HEK293 (cell line): ENCODE results near the gene TPH1.

ENCODE experiments used
- CTCF ChIA-PET: fragments of 350-600 bp; formaldehyde crosslinking; extraction: SDS; loops from one replicate; lab custom pipeline; 2021; ENCODE audit warnings: antibody characterized with exemption; lab: Yijun Ruan, JAX
- POLR2A ChIA-PET: fragments of 300-600 bp; formaldehyde crosslinking; extraction: SDS; loops from one replicate; lab custom pipeline; 2020; ENCODE audit warnings: antibody characterized with exemption, inconsistent platforms; lab: Yijun Ruan, JAX
- H3K27ac ChIP-seq: fragments of 200-500 bp; sonication (Bioruptor generic); 2 replicates; pipeline ENCODE4 v1.5.1; 2014; ENCODE audit warnings: low read depth, low read length, control low read depth, inconsistent platforms; ENCODE audit errors: extremely low read depth
- H3K36me3 ChIP-seq, 2 experiments: fragments of 200-500 bp in 1 of 2; sonication (Bioruptor generic) in 1 of 2; 1 replicate in 1 of 2; 2 replicates in 1 of 2; pipeline ENCODE4 v1.5.1; 2014 to 2017; ENCODE audit warnings: inconsistent platforms in 2 of 2, low read length in 2 of 2; ENCODE audit not compliant: control insufficient read depth in 2 of 2, insufficient read depth in 1 of 2
- H3K4me1 ChIP-seq: fragments of 200-500 bp; sonication (Bioruptor generic); 2 replicates; pipeline ENCODE4 v1.5.1; 2014; ENCODE audit warnings: mild to moderate bottlenecking, low read length, inconsistent platforms; ENCODE audit not compliant: control insufficient read depth, insufficient read depth
- H3K4me3 ChIP-seq: 2 replicates; pipeline ENCODE4 v1.5.1; 2011; ENCODE audit warnings: low read depth, mild to moderate bottlenecking, control low read depth, low read length, moderate library complexity
- H3K9me3 ChIP-seq: fragments of 200-500 bp; sonication (Bioruptor generic); 2 replicates; pipeline ENCODE4 v1.5.1; 2014; ENCODE audit warnings: low read depth, low read length, inconsistent platforms; ENCODE audit not compliant: control insufficient read depth, insufficient read depth
- GLI4 ChIP-seq: fragments of 450-650 bp; formaldehyde crosslinking; IDR thresholded peaks from 2 replicates; pipeline ENCODE4 v1.5.1; 2016; ENCODE audit warnings: missing biosample characterization, missing genetic modification characterization
- KLF1 ChIP-seq: fragments of 450-650 bp; formaldehyde crosslinking; IDR thresholded peaks from 2 replicates; pipeline ENCODE4 v1.5.1; 2016; ENCODE audit warnings: missing biosample characterization, missing genetic modification characterization
- PRDM1 ChIP-seq: fragments of 450-650 bp; formaldehyde crosslinking; IDR thresholded peaks from 2 replicates; pipeline ENCODE4; 2016; ENCODE audit warnings: missing biosample characterization, missing genetic modification characterization
- SETDB1 ChIP-seq: IDR thresholded peaks from one replicate; pipeline ENCODE4 v1.6.1; 2017; ENCODE audit warnings: mild to moderate bottlenecking, low read length, moderate library complexity, mixed read lengths; ENCODE audit not compliant: insufficient read length
- SP2 ChIP-seq: fragments of 450-650 bp; formaldehyde crosslinking; IDR thresholded peaks from 2 replicates; pipeline ENCODE4 v1.5.1; 2016; ENCODE audit warnings: missing biosample characterization, missing genetic modification characterization
- ZBTB7A ChIP-seq: fragments of 450-650 bp; formaldehyde crosslinking; IDR thresholded peaks from 2 replicates; pipeline ENCODE4 v1.5.1; 2016; ENCODE audit warnings: low read depth, missing biosample characterization, missing genetic modification characterization
- ZNF155 ChIP-seq: fragments of 450-650 bp; formaldehyde crosslinking; IDR thresholded peaks from 2 replicates; pipeline ENCODE4 v1.5.1; 2016; ENCODE audit warnings: missing biosample characterization, missing genetic modification characterization
- ZNF175 ChIP-seq: fragments of 450-650 bp; formaldehyde crosslinking; IDR thresholded peaks from 2 replicates; pipeline ENCODE4 v1.5.1; 2016; ENCODE audit warnings: missing biosample characterization, missing genetic modification characterization
- ZNF202 ChIP-seq: fragments of 450-650 bp; formaldehyde crosslinking; IDR thresholded peaks from 2 replicates; pipeline ENCODE4 v1.5.1; 2016; ENCODE audit warnings: missing biosample characterization, missing genetic modification characterization, borderline replicate concordance
- ZNF221 ChIP-seq: fragments of 450-650 bp; formaldehyde crosslinking; IDR thresholded peaks from 2 replicates; pipeline ENCODE4 v1.5.1; 2017; ENCODE audit warnings: missing biosample characterization, missing genetic modification characterization, borderline replicate concordance
- ZNF280C ChIP-seq: fragments of 450-650 bp; formaldehyde crosslinking; IDR thresholded peaks from 2 replicates; pipeline ENCODE4 v1.5.1; 2016; ENCODE audit warnings: missing biosample characterization, missing genetic modification characterization
- ZNF311 ChIP-seq: fragments of 450-650 bp; formaldehyde crosslinking; IDR thresholded peaks from 2 replicates; pipeline ENCODE4 v1.5.1; 2017; ENCODE audit warnings: missing biosample characterization, missing genetic modification characterization, borderline replicate concordance
- ZNF324 ChIP-seq: fragments of 450-650 bp; formaldehyde crosslinking; IDR thresholded peaks from 2 replicates; pipeline ENCODE4 v1.5.1; 2016; ENCODE audit warnings: missing biosample characterization, missing genetic modification characterization
- ZNF350 ChIP-seq: fragments of 450-650 bp; formaldehyde crosslinking; IDR thresholded peaks from 2 replicates; pipeline ENCODE4 v1.5.0; 2017; ENCODE audit warnings: missing biosample characterization, mild to moderate bottlenecking, missing genetic modification characterization
- ZNF366 ChIP-seq: fragments of 450-650 bp; formaldehyde crosslinking; conservative IDR thresholded peaks from 2 replicates; pipeline ENCODE4 v1.5.1; 2016; ENCODE audit warnings: missing biosample characterization, missing genetic modification characterization
- ZNF473 ChIP-seq: fragments of 450-650 bp; formaldehyde crosslinking; IDR thresholded peaks from 2 replicates; pipeline ENCODE4 v1.5.1; 2017; ENCODE audit warnings: missing biosample characterization, missing genetic modification characterization
- ZNF621 ChIP-seq: fragments of 450-650 bp; formaldehyde crosslinking; IDR thresholded peaks from 2 replicates; pipeline ENCODE4 v1.5.1; 2017; ENCODE audit warnings: missing biosample characterization, missing genetic modification characterization
- ZNF843 ChIP-seq: fragments of 450-650 bp; formaldehyde crosslinking; IDR thresholded peaks from 2 replicates; pipeline ENCODE4 v1.5.1; 2016; ENCODE audit warnings: missing biosample characterization, missing genetic modification characterization
- TF ChIP-seq, protein P1 (sequence below): fragments of 450-650 bp; formaldehyde crosslinking; IDR thresholded peaks from 2 replicates; pipeline ENCODE4 v1.5.1; 2016; ENCODE audit warnings: missing biosample characterization, missing genetic modification characterization
- TF ChIP-seq, protein P2 (sequence below): fragments of 450-650 bp; formaldehyde crosslinking; IDR thresholded peaks from 2 replicates; pipeline ENCODE4 v1.5.1; 2017; ENCODE audit warnings: missing biosample characterization, mild to moderate bottlenecking, missing genetic modification characterization, moderate library complexity

TPH1 gene

GRCh38 chr11:18081551-18081950, 35.5 kb upstream of the TPH1 start:
- POLR2A ChIA-PET: no interaction called here
- CTCF ChIA-PET: interaction anchor here (1.4 kb wide), 1 partner anchor 13 kb away, joined by 5 read pairs; no protein-coding TSS in a partner anchor
- H3K9me3 ChIP-seq: no peaks in the 10 kb centered on the region
- TF ChIP-seq, protein P1, sequence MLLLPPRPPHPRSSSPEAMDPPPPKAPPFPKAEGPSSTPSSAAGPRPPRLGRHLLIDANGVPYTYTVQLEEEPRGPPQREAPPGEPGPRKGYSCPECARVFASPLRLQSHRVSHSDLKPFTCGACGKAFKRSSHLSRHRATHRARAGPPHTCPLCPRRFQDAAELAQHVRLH (tag by site-specific recombination): no peak
- TF ChIP-seq ZNF843 (tag by site-specific recombination) (no peak), ZBTB7A (no peak)
- H3K4me3 ChIP-seq: no peak overlapping the region
- H3K36me3 ChIP-seq: peaks cover 6 to 66% of the 10 kb centered on the region in 2 experiments
- no peak overlapping the region for H3K27ac ChIP-seq
- H3K4me1 ChIP-seq: no peaks in the 10 kb centered on the region; the same call in 1 of the 2 replicates

GRCh38 chr11:18080451-18080850, 34.4 kb upstream of the TPH1 start:
- ChIA-PET CTCF (interaction anchor here (1.3 to 1.4 kb wide), 2 partner anchors 9 to 12 kb away, joined by 3 to 5 read pairs; no protein-coding TSS in a partner anchor), POLR2A (interaction anchor here (1.3 kb wide), 1 partner anchor 26 kb away, joined by 4 read pairs; the partner anchor contains the start of gene SAAL1)
- TF ChIP-seq PRDM1 (tag by site-specific recombination) (no peak), ZNF311 (no peak), ZNF621 (tag by site-specific recombination) (no peak), ZNF175 (tag by site-specific recombination) (no peak), KLF1 (tag by site-specific recombination) (no peak), ZNF202 (tag by site-specific recombination) (no peak), ZNF350 (tag by site-specific recombination) (no peak), SETDB1 (no peak)
- H3K9me3 ChIP-seq: no peaks in the 10 kb centered on the region
- H3K4me1 ChIP-seq: no peaks in the 10 kb centered on the region; the same call in 1 of the 2 replicates
- H3K36me3 ChIP-seq: peaks cover 0 to 56% of the 10 kb centered on the region in 2 experiments
- H3K27ac ChIP-seq: no peak overlapping the region
- no peak overlapping the region for H3K4me3 ChIP-seq

DNA sequence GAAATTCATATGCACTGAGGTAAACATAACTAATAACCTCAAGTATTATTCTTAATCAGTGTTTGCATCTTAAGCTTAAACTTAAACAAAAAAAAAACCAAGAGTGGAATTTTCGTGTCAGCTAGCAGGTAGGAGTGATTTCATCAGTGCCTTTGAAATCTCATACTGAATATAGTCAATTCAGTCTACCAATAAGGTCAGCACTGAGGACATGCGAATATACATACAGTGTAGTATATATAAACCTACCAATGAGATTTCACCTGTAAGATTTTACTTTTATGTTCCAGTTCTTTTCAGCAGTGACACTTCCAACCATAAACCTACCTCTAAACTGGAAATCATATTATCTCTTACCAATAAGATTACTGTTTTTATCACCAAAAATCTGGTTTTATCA, 32.8 kb upstream of the TPH1 start:
- Histone ChIP-seq H3K36me3 (peaks cover 0 to 45% of the 10 kb centered on the region in 2 experiments; a peak in 2 of 3 replicates), H3K4me1 (no peaks in the 10 kb centered on the region; the same call in 1 of the 2 replicates), H3K27ac (no peak overlapping the region), H3K9me3 (no peaks in the 10 kb centered on the region), H3K4me3 (no peak overlapping the region)
- ChIA-PET POLR2A (no interaction called here), CTCF (interaction anchor here (0.8 kb wide), 1 partner anchor 11 kb away, joined by 3 read pairs; no protein-coding TSS in a partner anchor)
- no peak for TF ChIP-seq ZNF473 (tag by site-specific recombination)
- no peak for TF ChIP-seq ZNF366
- TF ChIP-seq ZNF280C (tag by site-specific recombination): no peak
- no peak for TF ChIP-seq SP2
- no peak for TF ChIP-seq ZNF155 (tag by site-specific recombination)
- TF ChIP-seq GLI4 (tag by site-specific recombination): no peak
- no peak for TF ChIP-seq ZNF221 (tag by site-specific recombination)
- TF ChIP-seq ZNF324 (tag by site-specific recombination): no peak
- TF ChIP-seq, protein P2, sequence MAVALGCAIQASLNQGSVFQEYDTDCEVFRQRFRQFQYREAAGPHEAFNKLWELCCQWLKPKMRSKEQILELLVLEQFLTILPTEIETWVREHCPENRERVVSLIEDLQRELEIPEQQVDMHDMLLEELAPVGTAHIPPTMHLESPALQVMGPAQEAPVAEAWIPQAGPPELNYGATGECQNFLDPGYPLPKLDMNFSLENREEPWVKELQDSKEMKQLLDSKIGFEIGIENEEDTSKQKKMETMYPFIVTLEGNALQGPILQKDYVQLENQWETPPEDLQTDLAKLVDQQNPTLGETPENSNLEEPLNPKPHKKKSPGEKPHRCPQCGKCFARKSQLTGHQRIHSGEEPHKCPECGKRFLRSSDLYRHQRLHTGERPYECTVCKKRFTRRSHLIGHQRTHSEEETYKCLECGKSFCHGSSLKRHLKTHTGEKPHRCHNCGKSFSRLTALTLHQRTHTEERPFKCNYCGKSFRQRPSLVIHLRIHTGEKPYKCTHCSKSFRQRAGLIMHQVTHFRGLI (tag by site-specific recombination): no peak
